Measurements from ENCODE around the gene OR11A1. TPM values are rescaled to one million over a fixed set of nuclear protein-coding genes. Genes with fewer than 3 reads are reported as not detected.

Gene OR11A1, protein sequence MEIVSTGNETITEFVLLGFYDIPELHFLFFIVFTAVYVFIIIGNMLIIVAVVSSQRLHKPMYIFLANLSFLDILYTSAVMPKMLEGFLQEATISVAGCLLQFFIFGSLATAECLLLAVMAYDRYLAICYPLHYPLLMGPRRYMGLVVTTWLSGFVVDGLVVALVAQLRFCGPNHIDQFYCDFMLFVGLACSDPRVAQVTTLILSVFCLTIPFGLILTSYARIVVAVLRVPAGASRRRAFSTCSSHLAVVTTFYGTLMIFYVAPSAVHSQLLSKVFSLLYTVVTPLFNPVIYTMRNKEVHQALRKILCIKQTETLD
- total RNA-seq (2021) (not detected in 2 replicates), Bru-seq, nascent RNA (not detected), BruChase-seq, experiment 1, labeled RNA remaining after a 2-hour chase (not detected), BruChase-seq, experiment 2, labeled RNA remaining after a 6-hour chase (not detected)
- long read RNA-seq, result 0 reads

DNA sequence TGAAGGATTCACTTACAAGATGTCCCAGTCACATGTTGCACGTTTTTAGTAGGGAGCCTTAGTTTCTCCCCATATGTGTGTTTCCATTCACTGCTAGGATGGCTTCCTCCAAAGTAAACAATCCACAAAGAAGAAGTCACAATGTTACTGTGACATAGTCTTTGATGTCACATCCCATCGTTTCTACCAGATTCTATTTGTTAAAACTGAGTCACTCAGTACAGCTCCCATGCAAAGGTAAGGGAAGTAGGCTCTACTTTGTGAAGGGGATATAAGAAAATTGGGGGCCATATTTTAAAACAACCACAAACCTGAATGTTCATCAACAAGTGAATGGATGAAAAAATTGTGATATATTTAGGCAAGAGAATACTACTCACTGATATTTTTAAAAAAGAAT lies at the start of gene OR11A1, which contains the start of gene OR2H1:
Gene OR11A1 (minus strand): TSS at position 101 of the 400 bp plus-strand sequence. CDS start 29,430 bp downstream, outside the sequence.
Gene OR2H1 (plus strand): TSS at position 185 of the 400 bp plus-strand sequence. CDS start 4,615 bp downstream, outside the sequence.
- Histone ChIP-seq H3K27me3 (replicated peaks; ENCODE audit: insufficient read depth, low read depth, low read length, poor library complexity) (peaks cover 40% of the 10 kb centered on the region), H3K27ac (ENCODE audit: low read depth, low read length, poor library complexity, severe bottlenecking) (no peak within 1 kb of the TSS), H3K9me3 (ENCODE audit: low read depth, low read length, poor library complexity, severe bottlenecking) (no peaks in the 10 kb centered on the region), H3K4me3 (ENCODE audit: low read depth, low read length, poor library complexity, severe bottlenecking) (no peak within 1 kb of the TSS), H3K4me1 (ENCODE audit: insufficient read depth, low read length, poor library complexity, severe bottlenecking) (no peaks in the 10 kb centered on the region), H3K36me3 (ENCODE audit: insufficient read depth, low read length, poor library complexity, severe bottlenecking) (no peaks in the 10 kb centered on the region)
- no peak for DNase-seq (ENCODE audit: low spot score)
- TF ChIP-seq, protein P1, sequence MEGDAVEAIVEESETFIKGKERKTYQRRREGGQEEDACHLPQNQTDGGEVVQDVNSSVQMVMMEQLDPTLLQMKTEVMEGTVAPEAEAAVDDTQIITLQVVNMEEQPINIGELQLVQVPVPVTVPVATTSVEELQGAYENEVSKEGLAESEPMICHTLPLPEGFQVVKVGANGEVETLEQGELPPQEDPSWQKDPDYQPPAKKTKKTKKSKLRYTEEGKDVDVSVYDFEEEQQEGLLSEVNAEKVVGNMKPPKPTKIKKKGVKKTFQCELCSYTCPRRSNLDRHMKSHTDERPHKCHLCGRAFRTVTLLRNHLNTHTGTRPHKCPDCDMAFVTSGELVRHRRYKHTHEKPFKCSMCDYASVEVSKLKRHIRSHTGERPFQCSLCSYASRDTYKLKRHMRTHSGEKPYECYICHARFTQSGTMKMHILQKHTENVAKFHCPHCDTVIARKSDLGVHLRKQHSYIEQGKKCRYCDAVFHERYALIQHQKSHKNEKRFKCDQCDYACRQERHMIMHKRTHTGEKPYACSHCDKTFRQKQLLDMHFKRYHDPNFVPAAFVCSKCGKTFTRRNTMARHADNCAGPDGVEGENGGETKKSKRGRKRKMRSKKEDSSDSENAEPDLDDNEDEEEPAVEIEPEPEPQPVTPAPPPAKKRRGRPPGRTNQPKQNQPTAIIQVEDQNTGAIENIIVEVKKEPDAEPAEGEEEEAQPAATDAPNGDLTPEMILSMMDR (conservative IDR thresholded peaks at IDR 0.05; ENCODE audit: low read depth, low read length), result no peak
- no peak for TF ChIP-seq EZH2 (IDR thresholded peaks at IDR 0.05; ENCODE audit: borderline replicate concordance, low read depth, low read length, poor library complexity, severe bottlenecking)
- CTCF ChIA-PET, result no interaction called here
- intact Hi-C loops (cut with micrococcal nuclease; ENCODE audit: unreplicated experiment), result no loop called here
- BruUV-seq (replicated peaks), result no TSS peak
- POLR2A ChIA-PET (ENCODE audit: low non-redundant PET), result no interaction called here

DNA sequence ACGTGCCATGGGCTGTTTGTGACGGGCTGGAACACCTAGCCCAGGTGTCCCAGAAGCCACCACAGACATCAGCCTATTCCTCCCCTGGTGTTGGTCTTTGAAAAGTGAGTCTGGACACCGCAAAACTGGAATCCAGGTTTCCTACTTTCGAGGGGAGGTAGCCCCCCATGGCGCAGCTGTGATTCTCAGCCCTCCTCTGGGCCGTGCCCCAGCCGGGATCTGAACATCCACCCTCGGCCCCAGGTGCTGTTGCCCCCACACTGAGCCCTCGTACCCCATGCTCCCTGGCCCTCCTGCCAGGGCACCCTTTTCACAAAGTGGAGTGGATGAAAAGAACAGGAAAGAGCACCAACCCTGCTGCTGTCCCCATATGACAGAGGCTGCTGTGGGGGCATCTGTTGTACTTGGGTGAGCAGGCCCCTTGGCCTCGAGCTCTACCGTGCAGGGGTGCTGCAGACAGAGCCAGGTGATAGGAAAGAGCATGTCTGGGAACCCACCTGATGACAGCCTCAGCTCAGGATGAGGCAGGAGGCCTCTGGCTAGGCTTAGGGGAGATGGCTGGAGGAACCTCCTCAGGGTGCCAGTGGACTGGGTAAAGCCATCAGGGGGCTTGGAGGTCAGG lies 49.7 kb upstream of the OR11A1 start:
- CTCF ChIA-PET, result no interaction called here
- no TSS peak for BruUV-seq (replicated peaks)
- DNase-seq (ENCODE audit: low spot score), result no peak
- Histone ChIP-seq H3K4me3 (ENCODE audit: low read depth, low read length, poor library complexity, severe bottlenecking) (no peak overlapping the region), H3K27me3 (replicated peaks; ENCODE audit: insufficient read depth, low read depth, low read length, poor library complexity) (peaks cover 7% of the 10 kb centered on the region), H3K27ac (ENCODE audit: low read depth, low read length, poor library complexity, severe bottlenecking) (no peak overlapping the region), H3K4me1 (ENCODE audit: insufficient read depth, low read length, poor library complexity, severe bottlenecking) (no peaks in the 10 kb centered on the region), H3K36me3 (ENCODE audit: insufficient read depth, low read length, poor library complexity, severe bottlenecking) (no peaks in the 10 kb centered on the region), H3K9me3 (ENCODE audit: low read depth, low read length, poor library complexity, severe bottlenecking) (no peaks in the 10 kb centered on the region)
- TF ChIP-seq EZH2 (IDR thresholded peaks at IDR 0.05; ENCODE audit: borderline replicate concordance, low read depth, low read length, poor library complexity, severe bottlenecking), result no peak
- TF ChIP-seq, protein P1 (conservative IDR thresholded peaks at IDR 0.05; ENCODE audit: low read depth, low read length), result no peak
- POLR2A ChIA-PET (ENCODE audit: low non-redundant PET), result no interaction called here
- intact Hi-C loops (cut with micrococcal nuclease; ENCODE audit: unreplicated experiment), result no loop called here

DNA sequence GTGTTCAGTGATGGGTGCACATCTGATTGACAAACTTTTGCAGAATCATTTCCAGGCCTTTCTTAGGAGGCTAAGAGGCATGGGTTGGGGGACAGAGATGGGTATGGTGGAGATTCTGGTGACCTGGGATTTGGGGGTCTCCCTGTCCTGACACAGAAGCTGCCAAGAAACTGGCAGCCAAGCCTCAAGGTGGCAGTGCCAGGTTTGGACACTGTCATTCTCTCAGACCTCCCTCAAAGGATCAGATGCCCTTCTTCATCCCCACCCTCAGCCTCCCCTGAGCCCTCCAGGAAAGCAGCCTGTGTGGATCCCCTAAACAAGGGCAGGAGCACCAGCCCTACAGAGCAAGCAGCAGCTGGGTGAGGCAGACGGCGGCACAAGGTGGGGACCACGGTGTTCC lies 48.9 kb upstream of the OR11A1 start:
- intact Hi-C loops (cut with micrococcal nuclease; ENCODE audit: unreplicated experiment), result no loop called here
- H3K4me1 ChIP-seq (ENCODE audit: insufficient read depth, low read length, poor library complexity, severe bottlenecking), result no peaks in the 10 kb centered on the region
- H3K36me3 ChIP-seq (ENCODE audit: insufficient read depth, low read length, poor library complexity, severe bottlenecking), result no peaks in the 10 kb centered on the region
- no peak for DNase-seq (ENCODE audit: low spot score)
- ChIA-PET CTCF (no interaction called here), POLR2A (ENCODE audit: low non-redundant PET) (no interaction called here)
- TF ChIP-seq EZH2 (IDR thresholded peaks at IDR 0.05; ENCODE audit: borderline replicate concordance, low read depth, low read length, poor library complexity, severe bottlenecking), result no peak
- TF ChIP-seq, protein P1 (conservative IDR thresholded peaks at IDR 0.05; ENCODE audit: low read depth, low read length), result no peak
- no TSS peak for BruUV-seq (replicated peaks)
- H3K4me3 ChIP-seq (ENCODE audit: low read depth, low read length, poor library complexity, severe bottlenecking), result no peak overlapping the region
- peaks cover 7% of the 10 kb centered on the region for H3K27me3 ChIP-seq (replicated peaks; ENCODE audit: insufficient read depth, low read depth, low read length, poor library complexity)
- no peak overlapping the region for H3K27ac ChIP-seq (ENCODE audit: low read depth, low read length, poor library complexity, severe bottlenecking)
- no peaks in the 10 kb centered on the region for H3K9me3 ChIP-seq (ENCODE audit: low read depth, low read length, poor library complexity, severe bottlenecking)
